HG03045 (cell line): Measurements from ENCODE around the gene FBXW7.

ENCODE experiments used
- ATAC-seq: cut with Tn5 transposase; IDR thresholded peaks from one replicate; pipeline ENCODE4 v1.9.1; 2021; ENCODE audit warnings: mild to moderate bottlenecking, moderate library complexity; ENCODE audit not compliant: unreplicated experiment

Gene FBXW7

GRCh38 chr4:152380919-152381318 is 155.0 kb downstream of the FBXW7 start:
- no peak for ATAC-seq

GRCh38 chr4:152380185-152380584 is 155.7 kb downstream of the FBXW7 start:
- no peak for ATAC-seq

- ATAC-seq, result no peak
Measured at GRCh38 chr4:152374606-152375285, 161.1 kb downstream of the FBXW7 start.

- ATAC-seq, result peak; percentile 45
Measured at GRCh38 chr4:152374153-152374552, 161.7 kb downstream of the FBXW7 start.

GRCh38 chr4:152372444-152372843 is 163.4 kb downstream of the FBXW7 start:
- ATAC-seq, result no peak

GRCh38 chr4:152369902-152370295 is 166.0 kb downstream of the FBXW7 start:
- no peak for ATAC-seq

- no peak for ATAC-seq
Measured at GRCh38 chr4:152369203-152369901, 166.5 kb downstream of the FBXW7 start.

- ATAC-seq, result no peak
Measured at GRCh38 chr4:152368001-152368400, 167.9 kb downstream of the FBXW7 start.

GRCh38 chr4:152364883-152365282 is 171.0 kb downstream of the FBXW7 start:
- ATAC-seq, result no peak

GRCh38 chr4:152364383-152364782 is 171.5 kb downstream of the FBXW7 start:
- no peak for ATAC-seq

GRCh38 chr4:152363904-152364303 is 172.0 kb downstream of the FBXW7 start:
- ATAC-seq, result no peak

- no peak for ATAC-seq
Measured at GRCh38 chr4:152363086-152363485, 172.8 kb downstream of the FBXW7 start.

GRCh38 chr4:152360045-152360410 is 175.9 kb downstream of the FBXW7 start:
- ATAC-seq, result peak; percentile 42

- peak; percentile 60 for ATAC-seq
Measured at GRCh38 chr4:152359208-152360044, 176.5 kb downstream of the FBXW7 start.

- no peak for ATAC-seq
Measured at GRCh38 chr4:152357206-152357605, 178.7 kb downstream of the FBXW7 start.

GRCh38 chr4:152356428-152357034 is 179.4 kb downstream of the FBXW7 start:
- ATAC-seq, result no peak

- no peak for ATAC-seq
Measured at GRCh38 chr4:152352622-152353116, 183.2 kb downstream of the FBXW7 start.

GRCh38 chr4:152352215-152352614 is 183.7 kb downstream of the FBXW7 start:
- no peak for ATAC-seq

GRCh38 chr4:152351080-152351479 is 184.8 kb downstream of the FBXW7 start:
- ATAC-seq, result no peak

GRCh38 chr4:152348670-152349069 is 187.2 kb downstream of the FBXW7 start:
- no peak for ATAC-seq

GRCh38 chr4:152346979-152347378 is 188.9 kb downstream of the FBXW7 start:
- ATAC-seq, result no peak
